Measurements from ENCODE around the gene GRB2.
"Not testable (repeated sequence)": the region's sequence is repeated elsewhere in the genome, so short reads cannot be mapped to it uniquely, and the experiment has no call there.

GRB2 gene

GRCh38 chr17:75383842-75384195, 21.7 kb downstream of the GRB2 start:
- Histone ChIP-seq H3K36me3 (replicated peaks; ENCODE audit: low read depth, low read length) (peaks cover 15% of the 10 kb centered on the region), H3K9me3 (ENCODE audit: insufficient read depth, low read length) (no peaks in the 10 kb centered on the region), H3K27ac (ENCODE audit: low read length) (no peak overlapping the region), H3K79me2 (ENCODE audit: low read length) (peaks cover 100% of the 10 kb centered on the region), H3K4me1 (ENCODE audit: low read length) (peaks cover 15% of the 10 kb centered on the region), H3K27me3 (ENCODE audit: low read depth, low read length) (no peaks in the 10 kb centered on the region), H2AFZ (ENCODE audit: low read depth, low read length) (no peak overlapping the region), H4K20me1 (ENCODE audit: insufficient read depth, low read length) (peaks cover 98% of the 10 kb centered on the region), H3K9ac (ENCODE audit: low read length) (no peak overlapping the region), H3K4me3 (ENCODE audit: low read length) (no peak overlapping the region), H3K4me2 (ENCODE audit: low read length) (no peak overlapping the region)
- no peak for TF ChIP-seq EZH2phosphoT487 (IDR thresholded peaks at IDR 0.05; ENCODE audit: low read depth)
- TF ChIP-seq CTCF (IDR thresholded peaks at IDR 0.05; ENCODE audit: low read depth, low read length) = no peak

GRCh38 chr17:75380750-75381149, 24.7 kb downstream of the GRB2 start:
- peaks cover 15% of the 10 kb centered on the region for H3K4me1 ChIP-seq (ENCODE audit: low read length)
- no peak overlapping the region for H3K4me3 ChIP-seq (ENCODE audit: low read length)
- H3K36me3 ChIP-seq (replicated peaks; ENCODE audit: low read depth, low read length) = peaks cover 19% of the 10 kb centered on the region
- H3K79me2 ChIP-seq (ENCODE audit: low read length) = peaks cover 99% of the 10 kb centered on the region
- H3K27ac ChIP-seq (ENCODE audit: low read length) = no peak overlapping the region
- no peak overlapping the region for H3K4me2 ChIP-seq (ENCODE audit: low read length)
- peaks cover 94% of the 10 kb centered on the region for H4K20me1 ChIP-seq (ENCODE audit: insufficient read depth, low read length)
- H3K27me3 ChIP-seq (ENCODE audit: low read depth, low read length) = no peaks in the 10 kb centered on the region
- TF ChIP-seq EZH2phosphoT487 (IDR thresholded peaks at IDR 0.05; ENCODE audit: low read depth) = no peak
- TF ChIP-seq CTCF (IDR thresholded peaks at IDR 0.05; ENCODE audit: low read depth, low read length) = no peak
- no peaks in the 10 kb centered on the region for H3K9me3 ChIP-seq (ENCODE audit: insufficient read depth, low read length)
- no peak overlapping the region for H2AFZ ChIP-seq (ENCODE audit: low read depth, low read length)
- no peak overlapping the region for H3K9ac ChIP-seq (ENCODE audit: low read length)

GRCh38 chr17:75380315-75380714, 25.2 kb downstream of the GRB2 start:
- no peak overlapping the region for H3K4me3 ChIP-seq (ENCODE audit: low read length)
- H3K4me1 ChIP-seq (ENCODE audit: low read length) = peaks cover 15% of the 10 kb centered on the region
- no peaks in the 10 kb centered on the region for H3K27me3 ChIP-seq (ENCODE audit: low read depth, low read length)
- peaks cover 92% of the 10 kb centered on the region for H4K20me1 ChIP-seq (ENCODE audit: insufficient read depth, low read length)
- H3K79me2 ChIP-seq (ENCODE audit: low read length) = peaks cover 98% of the 10 kb centered on the region
- H3K9me3 ChIP-seq (ENCODE audit: insufficient read depth, low read length) = no peaks in the 10 kb centered on the region
- peaks cover 19% of the 10 kb centered on the region for H3K36me3 ChIP-seq (replicated peaks; ENCODE audit: low read depth, low read length)
- H3K27ac ChIP-seq (ENCODE audit: low read length) = no peak overlapping the region
- no peak overlapping the region for H3K9ac ChIP-seq (ENCODE audit: low read length)
- H3K4me2 ChIP-seq (ENCODE audit: low read length) = no peak overlapping the region; the same call in 1 of the 2 replicates
- H2AFZ ChIP-seq (ENCODE audit: low read depth, low read length) = no peak overlapping the region
- no peak for TF ChIP-seq EZH2phosphoT487 (IDR thresholded peaks at IDR 0.05; ENCODE audit: low read depth)
- no peak for TF ChIP-seq CTCF (IDR thresholded peaks at IDR 0.05; ENCODE audit: low read depth, low read length)

- H3K36me3 ChIP-seq (replicated peaks; ENCODE audit: low read depth, low read length) = peaks cover 27% of the 10 kb centered on the region
- not testable (repeated sequence) for H3K4me3 ChIP-seq (ENCODE audit: low read length); H3K9me3 ChIP-seq (ENCODE audit: insufficient read depth, low read length); H3K4me2 ChIP-seq (ENCODE audit: low read length); H3K27ac ChIP-seq (ENCODE audit: low read length); H3K9ac ChIP-seq (ENCODE audit: low read length); H2AFZ ChIP-seq (ENCODE audit: low read depth, low read length); H3K27me3 ChIP-seq (ENCODE audit: low read depth, low read length)
- H3K4me1 ChIP-seq (ENCODE audit: low read length) = peaks cover 15% of the 10 kb centered on the region
- peaks cover 98% of the 10 kb centered on the region for H3K79me2 ChIP-seq (ENCODE audit: low read length)
- H4K20me1 ChIP-seq (ENCODE audit: insufficient read depth, low read length) = peaks cover 92% of the 10 kb centered on the region
Observed at GRCh38 chr17:75379426-75379825, 26.1 kb downstream of the GRB2 start.

- Histone ChIP-seq H3K27me3 (ENCODE audit: low read depth, low read length) (no peaks in the 10 kb centered on the region), H3K36me3 (replicated peaks; ENCODE audit: low read depth, low read length) (peaks cover 23% of the 10 kb centered on the region), H3K4me2 (ENCODE audit: low read length) (no peak overlapping the region), H4K20me1 (ENCODE audit: insufficient read depth, low read length) (peaks cover 94% of the 10 kb centered on the region), H2AFZ (ENCODE audit: low read depth, low read length) (no peak overlapping the region), H3K9me3 (ENCODE audit: insufficient read depth, low read length) (no peaks in the 10 kb centered on the region), H3K79me2 (ENCODE audit: low read length) (peaks cover 98% of the 10 kb centered on the region), H3K9ac (ENCODE audit: low read length) (no peak overlapping the region), H3K4me1 (ENCODE audit: low read length) (no peaks in the 10 kb centered on the region), H3K4me3 (ENCODE audit: low read length) (no peak overlapping the region), H3K27ac (ENCODE audit: low read length) (no peak overlapping the region)
- no peak for TF ChIP-seq EZH2phosphoT487 (IDR thresholded peaks at IDR 0.05; ENCODE audit: low read depth)
- TF ChIP-seq CTCF (IDR thresholded peaks at IDR 0.05; ENCODE audit: low read depth, low read length) = no peak
Observed at GRCh38 chr17:75373280-75373679, 32.2 kb downstream of the GRB2 start.
